GM12892 (cell line): Measurements from ENCODE around the gene PRKAG3.

ENCODE experiments used
- POLR2AphosphoS5 ChIP-seq: IDR thresholded peaks from 2 replicates; pipeline ENCODE4 v1.6.1; 2011; ENCODE audit warnings: low read depth, low read length, control low read depth
- TAF1 ChIP-seq: IDR thresholded peaks from 2 replicates; pipeline ENCODE4 v1.6.1; 2011; ENCODE audit warnings: low read depth, mild to moderate bottlenecking, control low read depth, low read length, borderline replicate concordance

- TF ChIP-seq TAF1 (no peak), POLR2AphosphoS5 (no peak)
Observed at GRCh38 chr2:218824004-218824403, 7.6 kb downstream of the PRKAG3 start.
